ENCODE data around the gene VAT1.

DNA sequence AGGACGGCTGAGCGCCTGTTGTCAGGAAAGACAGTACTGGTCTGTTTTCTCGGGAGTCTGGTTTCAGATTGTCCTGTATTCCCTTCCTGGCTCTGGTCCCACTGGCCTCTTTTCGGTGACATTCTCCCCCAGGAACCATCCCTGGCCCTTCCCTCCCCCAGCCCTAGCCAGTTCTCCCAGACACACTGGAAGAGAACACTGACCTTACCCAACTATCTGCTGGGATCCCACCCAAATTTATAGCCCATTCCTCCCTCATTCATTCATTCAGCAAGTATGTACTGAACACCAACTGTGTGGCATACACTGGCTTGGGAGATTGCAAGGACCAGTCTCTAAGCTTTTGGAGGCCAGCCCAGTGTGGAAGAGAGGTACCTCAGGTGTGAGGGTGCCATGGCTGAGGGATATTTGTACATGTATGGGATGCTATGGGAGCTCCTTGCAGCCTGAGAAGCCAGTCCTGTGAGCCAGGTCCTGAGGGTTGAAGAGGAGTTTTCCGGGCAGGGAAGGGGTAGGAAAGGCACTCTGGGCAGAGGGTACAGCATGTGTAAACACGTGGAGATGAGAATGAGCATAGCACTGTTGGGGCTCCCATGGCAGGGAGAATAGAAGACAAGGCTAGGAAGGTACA lies 8.1 kb upstream of the VAT1 start:
- TF ChIP-seq POLR2AphosphoS5 (IDR thresholded peaks at IDR 0.05; ENCODE audit: borderline replicate concordance, low read depth, low read length) (no peak), EZH2 (IDR thresholded peaks at IDR 0.05) (no peak), FOXP2 (optimal IDR thresholded peaks at IDR 0.05; ENCODE audit: control extremely low read depth, extremely low read length, insufficient read depth) (no peak)
